Endothelial cell (in vitro differentiated cells): ENCODE measurements around the gene RNU6-9. TPM values are rescaled to one million over a fixed set of nuclear protein-coding genes. Genes with fewer than 3 reads are reported as not detected.

Experiments
- DNase-seq: peaks from one replicate; pipeline ENCODE4 v3.0.0; 2021; ENCODE audit warnings: low spot score
- H3K27ac Mint-ChIP-seq: one replicate; pipeline ENCODE4 v1.8.0; 2021; ENCODE audit warnings: mixed read lengths, inconsistent platforms; ENCODE audit not compliant: unreplicated experiment
- H3K27me3 Mint-ChIP-seq: one replicate; pipeline ENCODE4 v1.8.0; 2021; ENCODE audit warnings: mild to moderate bottlenecking, moderate library complexity, mixed read lengths, inconsistent platforms; ENCODE audit not compliant: unreplicated experiment
- H3K36me3 Mint-ChIP-seq: one replicate; pipeline ENCODE4 v1.8.0; 2021; ENCODE audit warnings: mild to moderate bottlenecking, low read depth, mixed read lengths, inconsistent platforms; ENCODE audit not compliant: unreplicated experiment
- H3K4me1 Mint-ChIP-seq: one replicate; pipeline ENCODE4 v1.8.0; 2021; ENCODE audit warnings: mild to moderate bottlenecking, mixed read lengths, inconsistent platforms; ENCODE audit not compliant: unreplicated experiment
- H3K4me3 Mint-ChIP-seq: one replicate; pipeline ENCODE4 v1.8.0; 2021; ENCODE audit warnings: mild to moderate bottlenecking, mixed read lengths, inconsistent platforms; ENCODE audit not compliant: unreplicated experiment
- H3K9me3 Mint-ChIP-seq: one replicate; pipeline ENCODE4 v1.8.0; 2021; ENCODE audit warnings: mixed read lengths, inconsistent platforms; ENCODE audit not compliant: unreplicated experiment
- total RNA-seq: library from RNA; stranded (reverse); fragmentation: NEBNext Ultra II Directional; extraction: Animal tissue kit (Norgen Biotek cat#: 25700); gene quantifications from one replicate; pipeline ENCODE4 v1.2.1, GENCODE V29; 2021; ENCODE audit not compliant: unreplicated experiment
- TF ChIP-seq, protein P1 (sequence below): fragments of 200-600 bp; sonication (generic); IDR thresholded peaks from one replicate; pipeline ENCODE4 v1.5.0; 2021; ENCODE audit warnings: antibody characterized with exemption; ENCODE audit not compliant: unreplicated experiment

Gene RNU6-9
- total RNA-seq, 1 donor from 2014 or later: not detected

DNA sequence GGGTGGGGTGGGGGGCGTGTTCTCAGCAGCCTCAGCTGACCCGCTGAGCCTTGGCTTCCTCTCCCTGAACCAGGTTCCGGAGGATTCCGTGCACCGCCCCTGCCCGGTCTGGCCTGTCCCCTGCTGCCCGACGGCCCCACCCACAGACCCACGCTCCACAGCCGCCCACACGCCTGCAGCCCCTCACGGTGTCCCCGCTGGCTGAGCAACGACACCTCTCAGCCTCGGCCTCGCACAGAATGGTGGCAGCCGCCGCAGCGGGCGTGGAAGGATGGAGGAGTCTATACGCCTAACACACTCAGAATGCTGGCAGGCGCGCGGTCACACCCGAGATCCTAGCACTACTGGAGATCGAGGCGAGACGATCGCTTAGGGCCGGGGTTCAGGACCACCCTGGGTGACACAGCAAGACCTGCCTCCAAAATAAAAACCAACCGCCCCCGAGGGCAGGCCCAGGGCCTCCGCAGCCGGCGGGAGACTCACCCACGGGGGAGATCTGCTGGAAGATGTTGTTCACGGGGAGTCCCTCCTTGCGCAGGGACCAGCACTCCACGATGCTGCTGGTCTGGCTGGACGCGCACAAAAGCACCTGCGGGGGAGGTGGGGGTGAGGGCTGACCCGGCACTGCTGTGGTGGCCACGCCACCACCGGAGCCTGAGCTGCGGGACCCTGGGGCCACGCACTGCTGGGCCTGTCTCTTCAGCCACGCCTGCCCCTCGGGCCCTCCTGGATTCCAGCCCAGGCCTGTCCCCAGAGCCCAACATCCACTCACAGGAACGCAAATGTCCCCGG is 8.7 kb upstream of the RNU6-9 start:
- Mint-ChIP-seq H3K36me3 (peaks cover 17% of the 10 kb centered on the region), H3K27me3 (peaks cover 8% of the 10 kb centered on the region), H3K4me1 (no peaks in the 10 kb centered on the region), H3K27ac (no peak overlapping the region), H3K4me3 (no peak overlapping the region), H3K9me3 (no peaks in the 10 kb centered on the region)
- TF ChIP-seq, protein P1, sequence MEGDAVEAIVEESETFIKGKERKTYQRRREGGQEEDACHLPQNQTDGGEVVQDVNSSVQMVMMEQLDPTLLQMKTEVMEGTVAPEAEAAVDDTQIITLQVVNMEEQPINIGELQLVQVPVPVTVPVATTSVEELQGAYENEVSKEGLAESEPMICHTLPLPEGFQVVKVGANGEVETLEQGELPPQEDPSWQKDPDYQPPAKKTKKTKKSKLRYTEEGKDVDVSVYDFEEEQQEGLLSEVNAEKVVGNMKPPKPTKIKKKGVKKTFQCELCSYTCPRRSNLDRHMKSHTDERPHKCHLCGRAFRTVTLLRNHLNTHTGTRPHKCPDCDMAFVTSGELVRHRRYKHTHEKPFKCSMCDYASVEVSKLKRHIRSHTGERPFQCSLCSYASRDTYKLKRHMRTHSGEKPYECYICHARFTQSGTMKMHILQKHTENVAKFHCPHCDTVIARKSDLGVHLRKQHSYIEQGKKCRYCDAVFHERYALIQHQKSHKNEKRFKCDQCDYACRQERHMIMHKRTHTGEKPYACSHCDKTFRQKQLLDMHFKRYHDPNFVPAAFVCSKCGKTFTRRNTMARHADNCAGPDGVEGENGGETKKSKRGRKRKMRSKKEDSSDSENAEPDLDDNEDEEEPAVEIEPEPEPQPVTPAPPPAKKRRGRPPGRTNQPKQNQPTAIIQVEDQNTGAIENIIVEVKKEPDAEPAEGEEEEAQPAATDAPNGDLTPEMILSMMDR: no peak
- DNase-seq: no peak

DNA sequence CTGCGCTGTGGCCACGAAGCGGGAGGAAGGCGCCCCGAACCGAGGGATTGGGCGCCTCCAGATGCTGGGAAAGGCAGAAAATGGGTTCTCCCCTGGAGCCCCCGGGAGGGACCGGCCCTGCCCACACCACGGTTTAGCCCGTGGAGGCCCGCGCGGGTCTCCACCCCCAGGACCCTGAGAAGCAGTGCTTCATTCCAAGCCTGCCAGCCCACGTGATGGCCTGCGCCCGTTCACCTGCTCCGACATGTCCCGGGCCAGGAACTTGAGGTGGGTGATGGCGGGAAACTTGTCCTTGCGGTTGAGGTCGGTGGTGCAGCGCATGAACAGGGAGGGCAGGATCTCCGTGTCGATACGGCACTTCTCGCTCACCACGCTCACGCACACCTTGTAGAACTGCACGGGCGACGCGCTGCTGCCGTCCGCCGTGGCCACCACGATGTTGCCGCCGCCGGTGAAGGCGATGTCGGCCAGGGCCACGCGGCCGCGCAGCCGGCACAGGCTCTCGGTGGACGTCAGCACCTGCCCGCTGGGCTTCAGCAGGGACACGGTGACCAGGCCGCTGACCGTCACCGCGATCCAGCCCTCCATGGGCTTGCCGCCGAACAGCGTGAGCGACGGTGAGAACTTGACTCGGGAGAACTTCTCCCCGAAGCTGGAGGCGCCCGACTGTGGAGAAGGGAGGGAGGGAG is 7.6 kb upstream of the RNU6-9 start:
- H3K4me1 Mint-ChIP-seq: no peaks in the 10 kb centered on the region
- no peak for DNase-seq
- H3K36me3 Mint-ChIP-seq: peaks cover 17% of the 10 kb centered on the region
- no peak overlapping the region for H3K27ac Mint-ChIP-seq
- no peaks in the 10 kb centered on the region for H3K9me3 Mint-ChIP-seq
- H3K27me3 Mint-ChIP-seq: peaks cover 6% of the 10 kb centered on the region
- TF ChIP-seq, protein P1: no peak
- H3K4me3 Mint-ChIP-seq: no peak overlapping the region

DNA sequence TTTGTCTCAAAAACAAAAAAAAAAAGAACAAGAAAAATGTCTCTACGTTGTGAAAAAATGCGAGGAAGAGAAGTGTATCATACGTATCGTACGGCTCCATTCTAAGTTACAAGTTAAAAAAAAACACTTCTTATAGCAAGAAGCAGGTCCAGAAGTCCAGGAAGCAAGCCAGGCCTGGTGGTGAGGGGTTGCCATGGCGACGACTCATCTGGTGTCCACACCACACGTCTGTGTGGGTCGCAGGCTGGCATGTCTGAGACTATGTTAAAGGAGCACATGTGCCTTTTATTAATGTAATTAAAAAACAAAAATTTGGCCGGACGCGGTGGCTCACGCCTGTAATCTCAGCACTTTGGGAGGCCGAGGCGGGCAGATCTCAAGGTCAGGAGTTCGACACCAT is 6.2 kb upstream of the RNU6-9 start:
- Mint-ChIP-seq H3K9me3 (no peaks in the 10 kb centered on the region), H3K27me3 (peaks cover 3% of the 10 kb centered on the region), H3K27ac (no peak overlapping the region), H3K36me3 (peaks cover 4% of the 10 kb centered on the region), H3K4me3 (no peak overlapping the region), H3K4me1 (no peaks in the 10 kb centered on the region)
- no peak for DNase-seq
- TF ChIP-seq, protein P1: no peak

DNA sequence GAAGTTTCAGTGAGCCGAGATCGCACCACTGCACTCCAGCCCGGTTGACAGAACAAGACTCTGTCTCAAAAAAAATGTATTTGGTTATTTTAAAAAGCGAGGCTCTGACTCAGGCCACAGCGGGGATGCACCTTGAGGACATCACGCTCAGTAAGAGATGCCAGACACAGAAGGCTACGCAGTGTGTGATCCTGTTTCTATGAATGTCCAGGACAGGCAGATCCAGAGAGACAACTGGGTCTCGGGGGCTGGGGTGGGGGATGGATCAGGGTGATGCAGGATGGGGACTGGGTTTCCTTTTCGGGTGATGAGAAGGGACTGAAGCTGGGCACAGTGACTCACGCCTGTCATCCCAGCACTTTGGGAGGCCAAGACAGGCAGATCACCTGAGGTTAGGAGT is 5.7 kb upstream of the RNU6-9 start:
- H3K27ac Mint-ChIP-seq: no peak overlapping the region
- H3K27me3 Mint-ChIP-seq: peaks cover 3% of the 10 kb centered on the region
- DNase-seq: no peak
- H3K36me3 Mint-ChIP-seq: peaks cover 4% of the 10 kb centered on the region
- TF ChIP-seq, protein P1: no peak
- H3K4me3 Mint-ChIP-seq: no peak overlapping the region
- no peaks in the 10 kb centered on the region for H3K9me3 Mint-ChIP-seq
- H3K4me1 Mint-ChIP-seq: no peaks in the 10 kb centered on the region
